Spleen (tissue), 7 donors: ENCODE measurements around the gene PTGDR2.

Source experiments
- POLR2AphosphoS5 ChIP-seq, 3 donors: sonication (generic); formaldehyde crosslinking; IDR thresholded peaks; one replicate each; pipeline ENCODE4 v1.5.1; 2017; ENCODE audit warnings: antibody characterized with exemption in 3 of 3
- TF ChIP-seq, protein P1 (sequence below), 11 experiments: fragments of 200-600 bp in 7 of 11; fragments of 450-650 bp in 4 of 11; sonication (generic) in 4 of 11; IDR thresholded peaks in 8 of 11; conservative IDR thresholded peaks in 3 of 11; 1 replicate in 7 of 11; 2 replicates in 4 of 11; pipeline versions ENCODE4 v1.4.0 to v1.8.0; 2016 to 2021; ENCODE audit warnings: antibody characterized with exemption in 11 of 11, inconsistent platforms in 4 of 11, mild to moderate bottlenecking in 1 of 11
- donor health status: DM: no; HTN: no; CAD: no; lungs with moderate emphysema.
- donor health status: DM: no; HTN: no; CAD: no.
- donor health status: DM: no; HTN: no; CAD: no.

GRCh38 chr11:60847896-60848295, 7.9 kb downstream of the PTGDR2 start:
- no peak for TF ChIP-seq POLR2AphosphoS5 (IDR thresholded peaks at IDR 0.05)
- TF ChIP-seq, protein P1, sequence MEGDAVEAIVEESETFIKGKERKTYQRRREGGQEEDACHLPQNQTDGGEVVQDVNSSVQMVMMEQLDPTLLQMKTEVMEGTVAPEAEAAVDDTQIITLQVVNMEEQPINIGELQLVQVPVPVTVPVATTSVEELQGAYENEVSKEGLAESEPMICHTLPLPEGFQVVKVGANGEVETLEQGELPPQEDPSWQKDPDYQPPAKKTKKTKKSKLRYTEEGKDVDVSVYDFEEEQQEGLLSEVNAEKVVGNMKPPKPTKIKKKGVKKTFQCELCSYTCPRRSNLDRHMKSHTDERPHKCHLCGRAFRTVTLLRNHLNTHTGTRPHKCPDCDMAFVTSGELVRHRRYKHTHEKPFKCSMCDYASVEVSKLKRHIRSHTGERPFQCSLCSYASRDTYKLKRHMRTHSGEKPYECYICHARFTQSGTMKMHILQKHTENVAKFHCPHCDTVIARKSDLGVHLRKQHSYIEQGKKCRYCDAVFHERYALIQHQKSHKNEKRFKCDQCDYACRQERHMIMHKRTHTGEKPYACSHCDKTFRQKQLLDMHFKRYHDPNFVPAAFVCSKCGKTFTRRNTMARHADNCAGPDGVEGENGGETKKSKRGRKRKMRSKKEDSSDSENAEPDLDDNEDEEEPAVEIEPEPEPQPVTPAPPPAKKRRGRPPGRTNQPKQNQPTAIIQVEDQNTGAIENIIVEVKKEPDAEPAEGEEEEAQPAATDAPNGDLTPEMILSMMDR (IDR thresholded peaks at IDR 0.05 in 8 of 11, conservative IDR thresholded peaks at IDR 0.05 in 3 of 11): no peak
